GM23338 (cell line): ENCODE data around the gene MRPS14. TPM values are rescaled to one million over a fixed set of nuclear protein-coding genes. Genes with fewer than 3 reads are reported as not detected.

Experiments
- ATAC-seq: fragments of 200-7000 bp; cut with Tn5 transposase; 3 replicates; pipeline ENCODE4 v1.9.1; 2020
- DNase-seq: peaks from one replicate; pipeline ENCODE4 v3.0.0-alpha.2; 2015; ENCODE audit warnings: low spot score
- H2AFZ ChIP-seq: fragments of 200-600 bp; sonication (generic); 2 replicates; pipeline ENCODE4 v1.8.0; 2016; ENCODE audit warnings: antibody characterized with exemption, mild to moderate bottlenecking, moderate library complexity
- H3F3A ChIP-seq: fragments of 200-600 bp; sonication (generic); replicated peaks from 2 replicates; pipeline ENCODE4 v1.8.0; 2017; ENCODE audit warnings: antibody characterized with exemption, mixed run types, low read depth
- H3K27ac ChIP-seq: fragments of 200-600 bp; sonication (generic); 2 replicates; pipeline ENCODE4 v1.6.1; 2016; ENCODE audit warnings: low read depth
- H3K27me3 ChIP-seq: fragments of 200-600 bp; sonication (generic); 2 replicates; pipeline ENCODE4 v1.8.0; 2016; ENCODE audit warnings: mild to moderate bottlenecking, mixed run types, moderate library complexity; ENCODE audit not compliant: insufficient read depth
- H3K36me3 ChIP-seq: fragments of 200-600 bp; sonication (generic); 2 replicates; pipeline ENCODE4 v1.8.0; 2016; ENCODE audit warnings: mild to moderate bottlenecking; ENCODE audit not compliant: insufficient read depth
- H3K4me1 ChIP-seq: fragments of 200-600 bp; sonication (generic); 2 replicates; pipeline ENCODE4 v1.8.0; 2016; ENCODE audit warnings: mild to moderate bottlenecking, moderate library complexity; ENCODE audit not compliant: insufficient read depth
- H3K4me2 ChIP-seq: fragments of 200-600 bp; sonication (generic); 2 replicates; pipeline ENCODE4 v1.7.1; 2017; ENCODE audit warnings: mixed run types
- H3K4me3 ChIP-seq: fragments of 200-600 bp; sonication (generic); 2 replicates; pipeline ENCODE4 v1.6.1; 2016; ENCODE audit warnings: mixed run types
- H3K79me2 ChIP-seq: fragments of 200-600 bp; sonication (generic); replicated peaks from 2 replicates; pipeline ENCODE4 v1.8.0; 2017; ENCODE audit warnings: mild to moderate bottlenecking; ENCODE audit not compliant: insufficient read depth
- H3K9me2 ChIP-seq: fragments of 200-600 bp; sonication (generic); 2 replicates; pipeline ENCODE4 v1.8.0; 2017; ENCODE audit not compliant: insufficient read depth
- H4K20me1 ChIP-seq: fragments of 200-600 bp; sonication (generic); replicated peaks from 2 replicates; pipeline ENCODE4 v1.8.0; 2017; ENCODE audit warnings: mild to moderate bottlenecking; ENCODE audit not compliant: insufficient read depth
- H3K27ac Mint-ChIP-seq: 2 replicates; pipeline ENCODE4 v1.8.0; 2020; ENCODE audit warnings: inconsistent platforms, mild to moderate bottlenecking, moderate library complexity, mixed read lengths
- H3K27me3 Mint-ChIP-seq: 3 replicates; pipeline ENCODE4 v1.8.0; 2022; ENCODE audit warnings: low read depth, mild to moderate bottlenecking, moderate library complexity, mixed read lengths, inconsistent platforms; ENCODE audit not compliant: insufficient read depth, poor library complexity
- H3K36me3 Mint-ChIP-seq: 3 replicates; pipeline ENCODE4 v1.8.0; 2021; ENCODE audit warnings: low read depth, mild to moderate bottlenecking, inconsistent platforms, moderate library complexity, mixed read lengths
- H3K4me1 Mint-ChIP-seq: 3 replicates; pipeline ENCODE4 v1.8.0; 2020; ENCODE audit warnings: mild to moderate bottlenecking, inconsistent platforms, mixed read lengths
- H3K4me3 Mint-ChIP-seq: 3 replicates; pipeline ENCODE4 v1.8.0; 2021; ENCODE audit warnings: moderate library complexity, mild to moderate bottlenecking, inconsistent platforms, mixed read lengths
- H3K9me3 Mint-ChIP-seq: 3 replicates; pipeline ENCODE4 v1.8.0; 2020; ENCODE audit warnings: moderate library complexity, mild to moderate bottlenecking, inconsistent platforms, mixed read lengths
- CREB1 ChIP-seq: fragments of 250-450 bp; sonication (Bioruptor Pico); IDR thresholded peaks from 2 replicates; pipeline ENCODE4 v1.5.0; 2020; ENCODE audit warnings: low read depth, mild to moderate bottlenecking, moderate library complexity
- CTCF ChIP-seq, 2 experiments: fragments of 200-600 bp in 1 of 2; sonication (generic) in 1 of 2; conservative IDR thresholded peaks; 2 replicates each; pipeline versions ENCODE4 v1.5.1 to v1.6.1; 2016 to 2017; ENCODE audit warnings: antibody characterized with exemption in 2 of 2, low read depth in 2 of 2, mild to moderate bottlenecking in 2 of 2, moderate library complexity in 1 of 2
- ETS1 ChIP-seq: IDR thresholded peaks from 2 replicates; pipeline ENCODE4 v1.6.1; 2016; ENCODE audit warnings: antibody characterized with exemption
- EZH2 ChIP-seq: fragments of 200-600 bp; sonication (generic); IDR thresholded peaks from one replicate; pipeline ENCODE4 v1.8.0; 2017; ENCODE audit warnings: antibody characterized with exemption, mild to moderate bottlenecking, low read depth; ENCODE audit not compliant: unreplicated experiment
- EZH2phosphoT487 ChIP-seq: fragments of 200-600 bp; sonication (generic); IDR thresholded peaks from one replicate; pipeline ENCODE4 v1.8.1; 2018; ENCODE audit warnings: antibody characterized with exemption; ENCODE audit not compliant: unreplicated experiment
- JUNB ChIP-seq: IDR thresholded peaks from one replicate; pipeline ENCODE4 v1.6.1; 2016; ENCODE audit warnings: antibody characterized with exemption; ENCODE audit not compliant: unreplicated experiment
- NANOG ChIP-seq: IDR thresholded peaks from 2 replicates; pipeline ENCODE4 v1.6.1; 2016; ENCODE audit warnings: antibody characterized with exemption, borderline replicate concordance
- POLR2AphosphoS5 ChIP-seq: IDR thresholded peaks from 2 replicates; pipeline ENCODE4 v1.6.1; 2016; ENCODE audit warnings: antibody characterized with exemption, low read depth
- REST ChIP-seq: IDR thresholded peaks from one replicate; pipeline ENCODE4 v1.6.1; 2018; ENCODE audit warnings: antibody characterized with exemption; ENCODE audit not compliant: unreplicated experiment
- STAT1 ChIP-seq: IDR thresholded peaks from one replicate; pipeline ENCODE4 v1.6.1; 2016; ENCODE audit warnings: antibody characterized with exemption; ENCODE audit not compliant: unreplicated experiment
- ZNF114 ChIP-seq: fragments of 250-450 bp; sonication (Bioruptor Pico); IDR thresholded peaks from 2 replicates; pipeline ENCODE4 v1.5.0; 2020; ENCODE audit warnings: mild to moderate bottlenecking, moderate library complexity
- ZNF331 ChIP-seq: fragments of 250-450 bp; sonication (Bioruptor Pico); IDR thresholded peaks from 2 replicates; pipeline ENCODE4 v1.5.0; 2020; ENCODE audit warnings: low read depth, mild to moderate bottlenecking, moderate library complexity
- ZNF462 ChIP-seq: fragments of 250-450 bp; sonication (Bioruptor Pico); IDR thresholded peaks from 2 replicates; pipeline ENCODE4 v1.5.0; 2020; ENCODE audit warnings: mild to moderate bottlenecking, moderate library complexity
- polyA plus RNA-seq: library from polyadenylated mRNA; unstranded; fragments of >200 nt; fragmentation: Nextera tagmentation; extraction: Ambion mirVana; gene quantifications from 2 replicates; pipeline ENCODE4 v1.2.1, GENCODE V29; 2016
- total RNA-seq: library from RNA; depleted of rRNA; stranded (reverse); fragments of >200 nt; shearing (Covaris generic); gene quantifications from 2 replicates; pipeline ENCODE4 v1.2.3, GENCODE V29; 2014

MRPS14 gene
- total and polyA plus RNA-seq, 2 experiments from 2014 or later, result 18.5 to 75.7 TPM

GRCh38 chr1:174996476-174996875 is 26.7 kb downstream of the MRPS14 start:
- no peak overlapping the region for H3K4me3 Mint-ChIP-seq
- H3F3A ChIP-seq, result peaks cover 4% of the 10 kb centered on the region; the same call in 1 of the 2 replicates
- no peak overlapping the region for H3K4me2 ChIP-seq
- peaks cover 5% of the 10 kb centered on the region; the same call in 1 of the 2 replicates for H3K4me1 ChIP-seq
- no peak overlapping the region for H2AFZ ChIP-seq
- ATAC-seq (no peak), DNase-seq (no peak)
- H3K79me2 ChIP-seq, result peaks cover 14% of the 10 kb centered on the region
- peaks cover 22% of the 10 kb centered on the region for H3K36me3 Mint-ChIP-seq
- peaks cover 13% of the 10 kb centered on the region; the same call in 2 of the 3 replicates for H3K4me1 Mint-ChIP-seq
- no peak overlapping the region for H3K4me3 ChIP-seq
- H3K27ac Mint-ChIP-seq, result no peak overlapping the region
- H3K9me3 Mint-ChIP-seq, result no peaks in the 10 kb centered on the region
- TF ChIP-seq REST, result no peak
- no peak for TF ChIP-seq ZNF331 (CRISPR knock-in tag)
- TF ChIP-seq JUNB, result no peak
- no peak for TF ChIP-seq EZH2
- TF ChIP-seq POLR2AphosphoS5, result no peak
- no peak for TF ChIP-seq ZNF462 (CRISPR knock-in tag)
- no peak for TF ChIP-seq CTCF (conservative IDR thresholded peaks at IDR 0.05; ENCODE audit: low read depth in 2 of 2)
- TF ChIP-seq ZNF114 (CRISPR knock-in tag), result no peak
- TF ChIP-seq STAT1, result no peak
- no peak for TF ChIP-seq EZH2phosphoT487
- no peak for TF ChIP-seq NANOG
- TF ChIP-seq CREB1 (CRISPR knock-in tag), result no peak
- no peak for TF ChIP-seq ETS1
- peaks cover 9% of the 10 kb centered on the region; the same call in 1 of the 2 replicates for H3K36me3 ChIP-seq
- H3K27me3 Mint-ChIP-seq, result peaks cover 3% of the 10 kb centered on the region
- no peaks in the 10 kb centered on the region for H3K27me3 ChIP-seq
- peaks cover 7% of the 10 kb centered on the region; the same call in 1 of the 2 replicates for H4K20me1 ChIP-seq
- no peak overlapping the region for H3K27ac ChIP-seq
- no peaks in the 10 kb centered on the region for H3K9me2 ChIP-seq
